Esophagus muscularis mucosa (tissue), 4 donors: ENCODE measurements around the gene CDC42EP2.

ENCODE experiments used
- EP300 ChIP-seq: sonication (generic); formaldehyde crosslinking; IDR thresholded peaks from one replicate; pipeline ENCODE4 v1.6.1; 2017; ENCODE audit warnings: antibody characterized with exemption
- POLR2A ChIP-seq: fragments of 450-650 bp; IDR thresholded peaks from one replicate; pipeline ENCODE4 v1.6.1; 2017; ENCODE audit warnings: antibody characterized with exemption, moderate library complexity, mild to moderate bottlenecking, low read depth
- POLR2AphosphoS5 ChIP-seq, 2 donors: sonication (generic); formaldehyde crosslinking; IDR thresholded peaks; one replicate each; pipeline ENCODE4 v1.6.1; 2017; ENCODE audit warnings: antibody characterized with exemption in 2 of 2
- TF ChIP-seq, protein P1 (sequence below), 3 experiments: fragments of 200-600 bp in 2 of 3; fragments of 450-650 bp in 1 of 3; sonication (generic) in 2 of 3; IDR thresholded peaks; one replicate each; pipeline ENCODE4 v1.5.1; 2017 to 2019; ENCODE audit warnings: antibody characterized with exemption in 3 of 3, mild to moderate bottlenecking in 2 of 3, moderate library complexity in 1 of 3

DNA sequence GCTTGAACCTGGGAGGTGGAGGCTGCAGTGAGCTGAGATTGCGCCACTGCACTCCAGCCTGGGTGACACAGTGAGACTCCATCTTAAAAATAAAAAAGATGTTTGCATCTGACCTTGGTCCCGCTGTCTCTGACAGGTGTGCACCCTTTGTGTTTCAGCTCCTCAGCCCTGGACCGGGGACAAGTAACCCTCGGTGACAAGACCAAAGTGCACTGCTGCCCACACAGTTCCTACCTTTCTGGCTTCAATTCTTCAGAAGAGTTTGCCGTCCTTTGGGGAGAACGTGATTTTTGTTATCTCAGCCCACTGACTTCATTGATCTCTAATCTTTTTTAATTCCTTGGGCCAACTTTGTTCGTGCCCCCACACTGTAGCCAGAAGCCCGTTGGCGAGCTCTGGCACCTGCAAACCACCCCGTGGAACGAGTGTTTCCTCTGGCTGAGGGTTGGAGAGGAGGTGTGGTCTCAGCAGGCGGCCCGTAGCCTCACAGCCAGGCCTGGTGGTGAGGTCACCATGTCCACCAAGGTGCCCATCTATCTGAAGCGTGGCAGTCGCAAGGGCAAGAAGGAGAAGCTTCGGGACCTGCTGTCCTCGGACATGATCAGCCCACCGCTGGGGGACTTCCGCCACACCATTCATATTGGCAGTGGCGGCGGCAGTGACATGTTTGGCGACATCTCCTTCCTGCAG is 5.9 kb downstream of the CDC42EP2 start:
- TF ChIP-seq, protein P1, sequence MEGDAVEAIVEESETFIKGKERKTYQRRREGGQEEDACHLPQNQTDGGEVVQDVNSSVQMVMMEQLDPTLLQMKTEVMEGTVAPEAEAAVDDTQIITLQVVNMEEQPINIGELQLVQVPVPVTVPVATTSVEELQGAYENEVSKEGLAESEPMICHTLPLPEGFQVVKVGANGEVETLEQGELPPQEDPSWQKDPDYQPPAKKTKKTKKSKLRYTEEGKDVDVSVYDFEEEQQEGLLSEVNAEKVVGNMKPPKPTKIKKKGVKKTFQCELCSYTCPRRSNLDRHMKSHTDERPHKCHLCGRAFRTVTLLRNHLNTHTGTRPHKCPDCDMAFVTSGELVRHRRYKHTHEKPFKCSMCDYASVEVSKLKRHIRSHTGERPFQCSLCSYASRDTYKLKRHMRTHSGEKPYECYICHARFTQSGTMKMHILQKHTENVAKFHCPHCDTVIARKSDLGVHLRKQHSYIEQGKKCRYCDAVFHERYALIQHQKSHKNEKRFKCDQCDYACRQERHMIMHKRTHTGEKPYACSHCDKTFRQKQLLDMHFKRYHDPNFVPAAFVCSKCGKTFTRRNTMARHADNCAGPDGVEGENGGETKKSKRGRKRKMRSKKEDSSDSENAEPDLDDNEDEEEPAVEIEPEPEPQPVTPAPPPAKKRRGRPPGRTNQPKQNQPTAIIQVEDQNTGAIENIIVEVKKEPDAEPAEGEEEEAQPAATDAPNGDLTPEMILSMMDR (IDR thresholded peaks at IDR 0.05): no peak
- TF ChIP-seq EP300: no peak
- TF ChIP-seq POLR2A: no peak
- no peak for TF ChIP-seq POLR2AphosphoS5 (IDR thresholded peaks at IDR 0.05)
